IMR-90 (cell line): ENCODE data around the gene MAD2L2.

Experiments used
- CTCF ChIP-seq: conservative IDR thresholded peaks from 2 replicates; pipeline ENCODE4 v1.5.1; 2012; ENCODE audit warnings: mild to moderate bottlenecking, low read depth, low read length, improper control_type of control experiment
- POLR2A ChIP-seq: IDR thresholded peaks from 2 replicates; pipeline ENCODE4 v1.6.1; 2012; ENCODE audit warnings: mild to moderate bottlenecking, low read depth, low read length
- RAD21 ChIP-seq: IDR thresholded peaks from 2 replicates; pipeline ENCODE4 v1.6.1; 2012; ENCODE audit warnings: low read length, improper control_type of control experiment

GRCh38 chr1:11722538-11722937, 41.6 kb upstream of the MAD2L2 start:
- TF ChIP-seq RAD21 = no peak
- TF ChIP-seq CTCF = no peak
- TF ChIP-seq POLR2A = no peak
